ENCODE measurements around the gene APEH.

Gene APEH

DNA sequence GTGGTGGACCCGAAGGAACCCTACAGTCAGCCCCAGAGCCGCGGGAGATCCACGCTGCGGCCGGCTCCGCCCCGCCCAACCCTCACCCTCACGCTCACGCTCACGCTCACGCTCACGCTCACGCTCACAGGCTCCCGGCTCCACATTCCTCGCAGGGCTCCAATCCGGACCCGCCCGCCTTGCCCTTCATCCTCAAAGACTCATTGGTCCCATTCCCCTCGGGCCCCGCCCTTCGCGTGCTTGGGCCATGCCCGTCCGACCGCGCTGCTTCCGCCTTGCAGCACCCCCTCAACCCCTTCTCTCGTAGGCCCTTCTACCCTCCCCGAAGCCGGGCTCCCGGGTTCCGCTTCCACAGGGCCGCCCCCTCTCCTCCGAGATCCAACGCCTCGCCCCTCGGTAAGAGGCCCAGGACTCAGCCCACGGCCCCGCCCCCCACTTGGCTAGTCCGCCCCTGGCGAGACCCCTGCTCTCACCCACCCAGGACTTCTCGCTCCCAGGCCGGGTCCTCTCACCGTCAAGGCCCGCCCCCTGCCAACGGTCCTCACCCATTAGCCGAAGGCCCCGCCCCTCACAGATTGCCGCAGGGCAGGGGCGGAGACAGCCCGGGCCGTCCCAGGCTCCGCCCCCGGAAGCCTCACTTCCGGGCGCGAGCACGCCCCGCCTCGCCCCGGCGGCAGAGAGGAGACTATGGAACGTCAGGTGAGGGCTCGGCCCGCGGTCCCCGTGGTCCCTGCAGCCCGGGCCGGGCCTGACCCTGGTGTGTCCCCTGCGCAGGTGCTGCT lies at the start of gene APEH:
Gene APEH, plus strand, starts transcription at position 637 of the 782 bp plus-strand sequence. Its CDS starts 51 bp downstream, at position 688.
- DNase-seq: peak; percentile 97

- DNase-seq: no peak
Observed at GRCh38 chr3:49625071-49625470, 49.1 kb upstream of the APEH start.

DNA sequence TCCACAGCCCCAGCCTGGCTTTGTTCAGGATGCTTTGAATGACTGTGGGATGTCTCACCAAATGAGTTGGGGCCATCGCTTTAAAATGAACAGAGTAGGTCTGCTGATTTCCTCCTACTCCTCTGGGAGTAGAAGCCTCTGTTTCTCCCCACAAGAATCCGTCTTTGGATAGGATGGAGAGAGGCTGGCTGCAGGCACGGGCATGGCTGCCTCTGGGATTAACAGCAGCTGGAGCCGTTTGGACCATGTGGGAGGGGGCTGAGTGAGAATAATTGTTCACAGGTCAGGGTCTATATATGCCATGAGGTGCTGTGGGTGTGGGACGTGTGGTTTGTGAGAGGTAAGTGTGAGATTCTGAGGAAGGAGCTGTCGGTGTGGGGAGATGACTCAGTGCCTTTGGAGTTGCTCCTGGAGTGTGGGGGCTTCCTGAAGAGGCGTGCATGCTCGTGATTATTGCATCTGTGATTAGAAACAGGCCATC lies 48.0 kb upstream of the APEH start:
- no peak for DNase-seq

GRCh38 chr3:49626796-49627195 lies 47.4 kb upstream of the APEH start:
- no peak for DNase-seq

DNA sequence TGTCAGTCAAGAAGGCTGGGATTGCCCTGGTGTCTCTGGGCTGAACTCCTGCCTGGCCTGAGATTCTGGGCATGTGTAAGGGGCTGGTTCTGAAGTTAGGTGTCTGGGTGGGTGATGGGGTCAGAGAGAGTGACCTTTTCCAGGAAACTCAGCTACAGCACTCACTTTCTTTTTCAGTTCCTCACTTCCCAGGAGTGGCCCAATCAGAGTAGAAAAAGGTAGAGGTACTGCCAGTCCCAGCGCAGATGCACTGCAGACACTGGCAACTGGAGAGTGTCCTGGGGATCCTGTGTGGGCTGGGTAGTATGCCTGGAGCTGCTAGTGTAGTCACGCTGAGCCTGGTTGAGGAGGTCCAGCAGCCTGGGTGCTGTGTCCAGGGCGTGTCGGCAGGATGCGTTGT lies 46.5 kb upstream of the APEH start:
- DNase-seq: no peak

GRCh38 chr3:49628249-49628648 lies 45.9 kb upstream of the APEH start:
- no peak for DNase-seq

- no peak for DNase-seq
Observed at GRCh38 chr3:49629451-49629850, 44.7 kb upstream of the APEH start.

- DNase-seq: no peak
Observed at GRCh38 chr3:49629866-49630265, 44.3 kb upstream of the APEH start.

DNA sequence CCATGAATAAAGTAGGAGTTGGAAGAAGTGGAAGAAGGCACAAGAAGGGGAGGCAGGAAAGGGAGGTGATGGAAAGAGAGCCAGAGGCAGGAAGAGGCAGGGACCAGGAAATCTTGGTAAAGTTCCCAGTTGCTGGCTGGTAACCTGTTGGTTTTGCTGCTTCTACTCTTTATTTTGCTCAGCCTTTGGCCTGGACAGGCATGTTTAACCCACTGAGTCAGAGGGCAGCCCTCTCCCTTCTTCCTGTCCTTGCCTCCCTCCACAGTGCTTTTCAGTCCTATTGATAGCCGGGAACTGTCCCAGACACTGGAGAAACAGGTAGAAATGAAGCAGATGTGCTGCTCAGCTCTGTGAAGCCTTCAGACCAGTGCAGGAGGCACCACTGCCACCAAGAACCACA lies 43.4 kb upstream of the APEH start:
- no peak for DNase-seq

- DNase-seq: no peak
Observed at GRCh38 chr3:49634736-49635135, 39.4 kb upstream of the APEH start.

DNA sequence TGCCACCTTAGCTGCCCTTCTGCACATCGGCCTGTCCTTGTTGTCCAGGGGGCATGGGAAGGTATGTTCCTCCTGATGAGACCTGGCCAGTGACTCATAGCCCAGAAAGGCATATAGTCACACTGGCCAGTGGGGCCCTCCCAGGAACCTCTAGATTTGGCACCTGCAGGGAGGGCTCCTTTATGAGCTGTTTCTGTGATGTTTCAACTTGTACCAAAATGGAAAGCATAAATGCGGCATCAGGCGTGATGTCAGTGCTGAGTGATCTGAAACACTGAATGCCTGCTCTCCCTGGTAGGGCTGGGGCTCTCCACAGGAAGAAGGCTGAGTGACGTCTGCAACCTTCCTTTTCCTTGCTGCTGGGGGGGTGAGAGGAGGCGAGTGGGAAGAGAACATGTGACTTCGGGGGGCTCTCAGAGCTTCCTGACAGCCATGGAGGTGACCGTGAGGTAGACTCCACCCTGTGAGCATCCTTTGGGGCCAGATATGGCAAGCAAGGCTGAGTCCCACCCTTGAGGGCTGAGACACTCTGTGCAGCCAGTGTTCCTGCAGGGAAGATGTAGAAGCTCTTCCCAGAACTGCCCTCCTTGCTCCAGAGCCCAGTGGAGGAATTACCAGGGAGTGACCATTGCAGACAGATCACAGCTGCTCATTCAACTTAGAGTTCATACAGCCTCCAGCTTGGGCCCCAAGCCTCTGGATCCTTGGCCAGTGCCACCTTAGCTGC lies 37.1 kb upstream of the APEH start:
- no peak for DNase-seq

DNA sequence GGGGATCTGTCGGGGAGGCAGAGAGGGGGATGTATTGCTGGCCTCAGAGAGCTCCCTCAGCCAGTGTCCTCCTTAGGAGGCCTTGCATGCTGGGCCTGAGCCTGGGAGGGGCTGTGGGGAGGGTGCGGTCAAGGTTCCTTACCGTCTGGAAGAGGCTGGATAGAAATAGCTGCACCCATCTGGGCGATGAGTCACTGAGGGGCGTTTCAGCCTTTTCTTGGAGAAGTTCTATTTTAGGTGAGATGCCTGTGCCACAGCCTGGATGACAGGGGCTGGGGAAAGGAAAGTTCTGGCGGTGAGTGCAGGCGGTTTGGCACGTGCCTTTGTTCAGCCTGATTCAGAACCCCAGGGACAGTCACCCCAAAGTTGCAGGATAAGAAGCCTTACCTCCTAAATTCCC lies 35.7 kb upstream of the APEH start:
- no peak for DNase-seq

DNA sequence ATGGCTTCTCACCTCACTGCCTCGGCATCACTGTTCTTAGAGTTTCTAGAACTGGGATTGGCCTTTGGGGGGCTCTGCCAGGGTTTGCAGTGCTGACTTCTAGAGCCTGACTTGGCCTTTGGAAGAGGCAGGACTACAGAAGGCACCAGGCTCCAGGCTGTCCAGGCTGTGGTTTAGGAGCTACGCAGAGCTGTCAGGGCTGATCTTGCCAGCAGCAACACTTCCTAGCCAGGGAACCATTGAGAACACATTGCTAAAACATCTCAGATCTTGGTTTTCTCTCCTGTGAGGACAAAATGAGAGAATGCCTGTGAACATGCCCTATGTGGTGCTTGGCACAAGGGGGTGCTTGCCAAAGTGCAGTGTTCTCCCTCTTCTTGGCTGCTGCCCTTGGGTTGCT lies 34.6 kb upstream of the APEH start:
- no peak for DNase-seq

- no peak for DNase-seq
Observed at GRCh38 chr3:49641292-49641691, 32.9 kb upstream of the APEH start.

GRCh38 chr3:49641921-49642707 lies 32.0 kb upstream of the APEH start:
- DNase-seq: no peak

DNA sequence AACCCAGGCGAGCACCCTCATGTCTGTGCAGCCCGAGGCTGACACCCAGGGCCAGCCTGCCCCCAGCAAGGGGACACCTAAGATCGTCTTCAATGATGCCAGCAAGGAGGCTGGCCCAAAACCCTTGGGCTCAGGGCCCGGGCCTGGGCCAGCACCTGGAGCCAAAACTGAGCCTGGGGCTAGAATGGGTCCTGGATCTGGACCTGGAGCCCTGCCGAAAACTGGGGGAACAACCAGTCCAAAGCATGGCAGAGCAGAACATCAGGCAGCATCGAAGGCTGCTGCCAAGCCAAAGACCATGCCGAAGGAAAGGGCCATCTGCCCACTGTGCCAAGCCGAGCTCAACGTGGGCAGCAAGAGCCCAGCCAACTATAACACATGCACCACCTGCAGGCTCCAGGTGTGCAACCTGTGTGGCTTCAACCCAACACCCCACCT lies 31.4 kb upstream of the APEH start:
- DNase-seq: no peak

- no peak for DNase-seq
Observed at GRCh38 chr3:49644684-49645083, 29.5 kb upstream of the APEH start.

DNA sequence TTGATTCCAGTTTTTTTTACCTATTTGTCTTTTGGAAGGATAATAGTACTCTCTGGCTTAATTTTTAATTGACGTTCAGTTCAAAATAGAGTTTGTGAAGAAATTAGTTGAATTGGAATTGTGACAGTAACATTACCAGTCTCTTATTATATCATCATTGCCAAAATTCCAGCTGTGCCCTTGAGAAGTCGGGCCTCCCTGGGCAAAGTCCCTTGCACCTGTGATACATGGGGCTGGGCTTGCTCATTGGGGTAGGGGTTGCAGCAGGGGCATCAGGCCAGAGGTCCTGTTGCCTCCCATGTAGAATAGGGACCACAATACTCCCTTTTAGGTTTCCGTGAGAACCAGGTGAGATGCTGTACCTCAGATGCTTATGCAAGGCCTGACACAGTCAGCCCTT lies 27.9 kb upstream of the APEH start:
- DNase-seq: no peak

GRCh38 chr3:49647741-49648140 lies 26.4 kb upstream of the APEH start:
- DNase-seq: no peak

DNA sequence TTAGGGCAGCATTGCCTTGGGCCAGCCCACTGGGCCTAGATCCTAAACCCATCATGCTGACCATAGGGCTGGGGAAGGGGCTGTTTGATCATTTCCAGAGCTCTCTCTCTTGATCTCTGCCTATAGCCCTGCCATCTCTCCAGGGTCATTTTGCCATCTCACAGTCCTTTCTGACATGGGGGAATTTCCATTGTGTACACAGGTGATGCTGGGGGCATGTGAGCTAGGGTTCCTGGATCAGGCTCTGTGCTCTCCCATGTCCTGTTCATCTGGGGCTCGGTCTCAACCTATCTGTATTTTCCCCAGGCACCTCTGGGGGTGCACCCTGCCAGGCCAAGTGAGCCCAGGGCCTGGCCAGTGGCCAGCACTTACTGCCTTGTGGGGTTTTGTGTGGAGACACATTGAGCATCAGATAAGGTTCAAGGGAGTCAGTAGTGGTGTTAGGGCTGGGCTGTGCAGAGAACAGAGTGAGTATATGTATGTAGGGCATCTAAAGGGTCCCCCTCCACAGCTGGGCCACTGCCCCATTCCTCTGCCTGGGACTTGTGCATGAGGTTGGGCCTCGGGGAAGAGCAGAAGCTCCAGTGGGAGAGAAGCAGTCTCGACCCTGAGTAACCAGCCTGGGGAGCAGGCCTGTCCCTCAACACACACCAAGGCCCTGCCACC lies 25.7 kb upstream of the APEH start:
- no peak for DNase-seq

DNA sequence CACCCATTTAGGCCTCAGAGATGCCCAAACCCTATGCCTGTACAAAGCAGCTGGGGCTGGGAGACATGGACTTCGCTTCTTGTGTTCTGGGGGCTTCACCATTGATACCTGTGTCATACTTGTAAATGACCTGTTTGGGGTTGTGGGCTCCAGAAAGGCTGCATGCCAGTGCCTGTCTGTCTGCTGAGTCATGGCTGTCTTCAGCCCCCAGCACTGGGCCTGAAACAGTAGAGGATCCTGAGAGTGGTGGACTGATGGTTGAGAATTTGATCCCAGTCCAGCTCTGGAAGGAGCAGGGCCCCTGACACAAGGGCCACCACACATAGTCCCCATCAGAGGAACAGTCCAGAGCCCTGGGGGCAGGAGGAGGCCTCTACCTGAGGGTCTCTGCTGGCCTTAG lies 24.6 kb upstream of the APEH start:
- no peak for DNase-seq

GRCh38 chr3:49650177-49650576 lies 24.0 kb upstream of the APEH start:
- DNase-seq: no peak

DNA sequence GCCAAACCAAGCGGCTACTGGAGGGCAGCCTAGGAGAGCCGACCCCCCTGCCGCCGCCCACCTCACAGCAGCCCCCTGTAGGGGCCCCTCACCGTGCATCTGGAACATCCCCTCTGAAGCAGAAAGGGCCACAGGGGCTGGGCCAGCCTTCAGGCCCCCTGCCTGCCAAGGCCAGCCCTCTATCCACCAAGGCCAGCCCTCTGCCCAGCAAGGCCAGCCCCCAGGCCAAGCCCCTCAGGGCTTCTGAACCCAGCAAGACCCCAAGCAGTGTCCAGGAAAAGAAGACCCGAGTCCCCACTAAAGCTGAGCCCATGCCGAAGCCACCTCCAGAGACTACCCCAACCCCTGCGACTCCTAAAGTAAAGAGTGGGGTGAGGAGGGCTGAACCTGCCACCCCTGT lies 23.5 kb upstream of the APEH start:
- DNase-seq: no peak
